ENCODE results near the gene TENM4.

GRCh38 chr11:78996007-78996406, 444.8 kb downstream of the TENM4 start:
- TF ChIP-seq NFRKB (IDR thresholded peaks at IDR 0.05) (no peak), BHLHE40 (IDR thresholded peaks at IDR 0.05; ENCODE audit: borderline replicate concordance) (no peak), FOXM1 (IDR thresholded peaks at IDR 0.05; ENCODE audit: borderline replicate concordance) (no peak), TARDBP (IDR thresholded peaks at IDR 0.05) (no peak), SP1 (IDR thresholded peaks at IDR 0.05) (no peak), L3MBTL2 (conservative IDR thresholded peaks at IDR 0.05) (no peak), ZNF384 (IDR thresholded peaks at IDR 0.05) (no peak), SUZ12 (IDR thresholded peaks at IDR 0.05) (no peak), ELF4 (IDR thresholded peaks at IDR 0.05) (no peak), FOXA1 (IDR thresholded peaks at IDR 0.05) (no peak), FOXK2 (IDR thresholded peaks at IDR 0.05) (no peak), CTBP1 (IDR thresholded peaks at IDR 0.05; ENCODE audit: borderline replicate concordance) (no peak), PKNOX1 (IDR thresholded peaks at IDR 0.05) (no peak), ARNT (IDR thresholded peaks at IDR 0.05) (no peak)

All from HEK293T (cell line).